GM13976 (cell line): Measurements from ENCODE around the gene FAM53A.

ENCODE experiments used
- DNase-seq: peaks from one replicate; pipeline ENCODE4 v3.0.0; 2012; ENCODE audit warnings: low spot score
- CTCF ChIP-seq: IDR thresholded peaks from 2 replicates; pipeline ENCODE4 v1.5.1; 2012; ENCODE audit warnings: borderline replicate concordance, mild to moderate bottlenecking; ENCODE audit not compliant: insufficient read depth; ENCODE audit errors: extremely low read depth, missing control alignments, control extremely low read depth
- in situ Hi-C: fragments of 300-500 bp; cut with MboI; formaldehyde crosslinking; loops from one replicate; pipeline ENCODE4 v1.12.0; 2022; ENCODE audit warnings: low sequenced_read_pairs, mixed read lengths, inconsistent platforms; ENCODE audit not compliant: unreplicated experiment

Gene FAM53A

GRCh38 chr4:1593881-1594345 lies 90.2 kb downstream of the FAM53A start:
- no peak for TF ChIP-seq CTCF
- in situ Hi-C loops, result no loop called here

GRCh38 chr4:1593458-1593857 lies 90.7 kb downstream of the FAM53A start:
- in situ Hi-C loops, result no loop called here

More at GRCh38 chr4:1593881-1594345, 90.2 kb downstream of the FAM53A start:
- no peak for DNase-seq

GRCh38 chr4:1592709-1593417 lies 91.2 kb downstream of the FAM53A start:
- TF ChIP-seq CTCF, result no peak
- in situ Hi-C loops, result no loop called here
- DNase-seq, result no peak

More at GRCh38 chr4:1593458-1593857, 90.7 kb downstream of the FAM53A start:
- no peak for TF ChIP-seq CTCF
- no peak for DNase-seq

- no peak for DNase-seq
- no peak for TF ChIP-seq CTCF
- in situ Hi-C loops, result no loop called here
These were observed 91.9 kb downstream of the FAM53A start for GRCh38 chr4:1592068-1592708.

- no peak for TF ChIP-seq CTCF
- DNase-seq, result no peak
These were observed 93.0 kb downstream of the FAM53A start for GRCh38 chr4:1591107-1591506.

GRCh38 chr4:1590244-1590643 lies 93.9 kb downstream of the FAM53A start:
- in situ Hi-C loops, result no loop called here
- TF ChIP-seq CTCF, result no peak
- no peak for DNase-seq

More at GRCh38 chr4:1591107-1591506, 93.0 kb downstream of the FAM53A start:
- in situ Hi-C loops, result no loop called here
